Activated effector memory CD4-positive, alpha-beta T cell treated with Interleukin-2 at 50 U/mL for 16 hours (primary cell): ENCODE measurements around the gene PRRG2.

Source experiments
- DNase-seq: peaks from one replicate; pipeline ENCODE4 v3.0.0-alpha.2; 2020

PRRG2 gene

GRCh38 chr19:49581007-49581508 lies at the start of gene PRRG2:
Gene PRRG2 (plus strand): TSS chr19:49581316. CDS start chr19:49583220, 1,904 bp downstream.
- no peak for DNase-seq

- DNase-seq = peak; percentile 77
Observed at GRCh38 chr19:49533551-49534488, 47.3 kb upstream of the PRRG2 start.

GRCh38 chr19:49534632-49535385 lies 46.3 kb upstream of the PRRG2 start:
- DNase-seq = no peak

- no peak for DNase-seq
Observed at GRCh38 chr19:49536921-49537462, 44.1 kb upstream of the PRRG2 start.

- DNase-seq = no peak
Observed at GRCh38 chr19:49538643-49539042, 42.5 kb upstream of the PRRG2 start.

- no peak for DNase-seq
Observed at GRCh38 chr19:49539192-49539952, 41.7 kb upstream of the PRRG2 start.

- DNase-seq = no peak
Observed at GRCh38 chr19:49541914-49542313, 39.2 kb upstream of the PRRG2 start.

- no peak for DNase-seq
Observed at GRCh38 chr19:49542446-49542845, 38.7 kb upstream of the PRRG2 start.

GRCh38 chr19:49543032-49543431 lies 38.1 kb upstream of the PRRG2 start:
- DNase-seq = no peak

GRCh38 chr19:49544154-49544553 lies 37.0 kb upstream of the PRRG2 start:
- DNase-seq = no peak

- no peak for DNase-seq
Observed at GRCh38 chr19:49546825-49547565, 34.1 kb upstream of the PRRG2 start.

- DNase-seq = no peak
Observed at GRCh38 chr19:49549045-49549444, 32.1 kb upstream of the PRRG2 start.

- DNase-seq = no peak
Observed at GRCh38 chr19:49551531-49551930, 29.6 kb upstream of the PRRG2 start.

- DNase-seq = no peak
Observed at GRCh38 chr19:49552749-49553148, 28.4 kb upstream of the PRRG2 start.

GRCh38 chr19:49553451-49554271 lies 27.5 kb upstream of the PRRG2 start:
- no peak for DNase-seq

- DNase-seq = peak; percentile 41
Observed at GRCh38 chr19:49554701-49555181, 26.4 kb upstream of the PRRG2 start.

- DNase-seq = peak; percentile 57
Observed at GRCh38 chr19:49555600-49556411, 25.3 kb upstream of the PRRG2 start.

- no peak for DNase-seq
Observed at GRCh38 chr19:49556412-49557398, 24.4 kb upstream of the PRRG2 start.
